IPS DF 6.9 (cell line): ENCODE results near the gene SKA3.
"Not testable (repeated sequence)": the region's sequence is repeated elsewhere in the genome, so short reads cannot be mapped to it uniquely, and the experiment has no call there.

Experiments
- DNase-seq: peaks from one replicate; pipeline ENCODE4 v3.0.0-alpha.2; 2013; ENCODE audit warnings: low read depth, low spot score
- H3K27ac ChIP-seq: one replicate; pipeline ENCODE4 v1.5.1; 2013; ENCODE audit warnings: low read length, control low read depth
- H3K27me3 ChIP-seq: 2 replicates; pipeline ENCODE4 v1.6.1; 2013; ENCODE audit warnings: mild to moderate bottlenecking, low read length; ENCODE audit not compliant: control insufficient read depth, insufficient read depth
- H3K36me3 ChIP-seq: 2 replicates; pipeline ENCODE4 v1.6.1; 2013; ENCODE audit warnings: low read length; ENCODE audit not compliant: control insufficient read depth, insufficient read depth
- H3K4me1 ChIP-seq: 2 replicates; pipeline ENCODE4 v1.6.1; 2013; ENCODE audit warnings: low read length; ENCODE audit not compliant: control insufficient read depth, insufficient read depth
- H3K4me3 ChIP-seq: 2 replicates; pipeline ENCODE4 v1.5.1; 2013; ENCODE audit warnings: mild to moderate bottlenecking, low read length
- H3K9me3 ChIP-seq: 2 replicates; pipeline ENCODE4 v1.6.1; 2013; ENCODE audit warnings: low read length, inconsistent platforms; ENCODE audit not compliant: control insufficient read depth, insufficient read depth
- WGBS: extraction: QIAGEN DNeasy Blood & Tissue Kit; methylation state at CpG from one replicate; pipeline ENCODE4 v1.1.7; 2013; ENCODE audit warnings: mixed read lengths, missing lambda C conversion rate; ENCODE audit not compliant: insufficient read length, insufficient coverage; 5-methylcytosine and 5-hydroxymethylcytosine counted together

The SKA3 gene

GRCh38 chr13:21138561-21138960 lies 37.8 kb downstream of the SKA3 start:
- WGBS: no CpG with 5 or more reads among the region's 1 CpG
- H3K4me3 ChIP-seq: no peak overlapping the region
- no peaks in the 10 kb centered on the region for H3K4me1 ChIP-seq
- no peak for DNase-seq
- no peaks in the 10 kb centered on the region for H3K9me3 ChIP-seq
- H3K27ac ChIP-seq: no peak overlapping the region
- no peaks in the 10 kb centered on the region for H3K27me3 ChIP-seq
- peaks cover 5% of the 10 kb centered on the region; the same call in 1 of the 2 replicates for H3K36me3 ChIP-seq

- H3K27ac ChIP-seq: no peak overlapping the region
- no peak overlapping the region for H3K4me3 ChIP-seq
- no peaks in the 10 kb centered on the region for H3K4me1 ChIP-seq
- no peaks in the 10 kb centered on the region for H3K27me3 ChIP-seq
- H3K36me3 ChIP-seq: peaks cover 1% of the 10 kb centered on the region; the same call in 1 of the 2 replicates
- DNase-seq: no peak
- no CpG with 5 or more reads among the region's 5 CpGs for WGBS
- H3K9me3 ChIP-seq: no peaks in the 10 kb centered on the region
Observed at GRCh38 chr13:21137696-21138095, 38.7 kb downstream of the SKA3 start.

GRCh38 chr13:21135833-21136232 lies 40.5 kb downstream of the SKA3 start:
- DNase-seq, H3K36me3 ChIP-seq, H3K9me3 ChIP-seq, H3K4me1 ChIP-seq, H3K27me3 ChIP-seq, H3K27ac ChIP-seq, H3K4me3 ChIP-seq: not testable (repeated sequence)
- WGBS: no CpG with 5 or more reads among the region's 6 CpGs

- no CpG with 5 or more reads among the region's 5 CpGs for WGBS
- Histone ChIP-seq H3K27ac (no peak overlapping the region), H3K36me3 (no peaks in the 10 kb centered on the region), H3K4me3 (no peak overlapping the region), H3K27me3 (no peaks in the 10 kb centered on the region), H3K4me1 (no peaks in the 10 kb centered on the region), H3K9me3 (no peaks in the 10 kb centered on the region)
- no peak for DNase-seq
Observed at GRCh38 chr13:21134475-21134874, 41.9 kb downstream of the SKA3 start.

- WGBS: no CpG with 5 or more reads among the region's 3 CpGs
- H3K4me3 ChIP-seq: no peak overlapping the region
- H3K36me3 ChIP-seq: no peaks in the 10 kb centered on the region
- no peak overlapping the region for H3K27ac ChIP-seq
- H3K27me3 ChIP-seq: no peaks in the 10 kb centered on the region
- no peaks in the 10 kb centered on the region for H3K9me3 ChIP-seq
- no peak for DNase-seq
- H3K4me1 ChIP-seq: no peaks in the 10 kb centered on the region
Observed at GRCh38 chr13:21133077-21133476, 43.3 kb downstream of the SKA3 start.

GRCh38 chr13:21130116-21130515 lies 46.2 kb downstream of the SKA3 start:
- no peaks in the 10 kb centered on the region for H3K27me3 ChIP-seq
- H3K27ac ChIP-seq: no peak overlapping the region
- no peaks in the 10 kb centered on the region for H3K9me3 ChIP-seq
- no peak overlapping the region for H3K4me3 ChIP-seq
- H3K4me1 ChIP-seq: no peaks in the 10 kb centered on the region
- no CpG with 5 or more reads among the region's 2 CpGs for WGBS
- no peaks in the 10 kb centered on the region for H3K36me3 ChIP-seq
- no peak for DNase-seq

GRCh38 chr13:21124852-21125251 lies 51.5 kb downstream of the SKA3 start:
- Histone ChIP-seq H3K4me3 (no peak overlapping the region), H3K27me3 (no peaks in the 10 kb centered on the region), H3K4me1 (peaks cover 3% of the 10 kb centered on the region; the same call in 1 of the 2 replicates), H3K9me3 (no peaks in the 10 kb centered on the region), H3K27ac (no peak overlapping the region), H3K36me3 (no peaks in the 10 kb centered on the region)
- DNase-seq: no peak
- WGBS: no CpG with 5 or more reads among the region's 7 CpGs

- DNase-seq: peak; percentile 64
- peaks cover 3% of the 10 kb centered on the region; the same call in 1 of the 2 replicates for H3K4me1 ChIP-seq
- no peaks in the 10 kb centered on the region for H3K9me3 ChIP-seq
- no peak overlapping the region for H3K4me3 ChIP-seq
- no peaks in the 10 kb centered on the region for H3K36me3 ChIP-seq
- H3K27ac ChIP-seq: no peak overlapping the region
- H3K27me3 ChIP-seq: no peaks in the 10 kb centered on the region
- no CpG with 5 or more reads among the region's 8 CpGs for WGBS
Observed at GRCh38 chr13:21123956-21124355, 52.4 kb downstream of the SKA3 start.

GRCh38 chr13:21121616-21122015 lies 54.7 kb downstream of the SKA3 start:
- peaks cover 3% of the 10 kb centered on the region; the same call in 1 of the 2 replicates for H3K4me1 ChIP-seq
- H3K27me3 ChIP-seq: no peaks in the 10 kb centered on the region
- no peaks in the 10 kb centered on the region for H3K9me3 ChIP-seq
- H3K4me3 ChIP-seq: no peak overlapping the region
- DNase-seq: no peak
- H3K27ac ChIP-seq: no peak overlapping the region
- WGBS: no CpG with 5 or more reads among the region's 9 CpGs
- H3K36me3 ChIP-seq: no peaks in the 10 kb centered on the region

GRCh38 chr13:21120191-21120590 lies 56.2 kb downstream of the SKA3 start:
- Histone ChIP-seq H3K4me1 (peaks cover 3% of the 10 kb centered on the region; the same call in 1 of the 2 replicates), H3K9me3 (no peaks in the 10 kb centered on the region), H3K4me3 (no peak overlapping the region), H3K36me3 (no peaks in the 10 kb centered on the region), H3K27me3 (no peaks in the 10 kb centered on the region), H3K27ac (no peak overlapping the region)
- no peak for DNase-seq
- WGBS: no CpG with 5 or more reads among the region's 6 CpGs

GRCh38 chr13:21119526-21119925 lies 56.8 kb downstream of the SKA3 start:
- H3K27ac ChIP-seq: no peak overlapping the region
- WGBS: no CpG with 5 or more reads among the region's 2 CpGs
- no peaks in the 10 kb centered on the region for H3K36me3 ChIP-seq
- no peak overlapping the region for H3K4me3 ChIP-seq
- H3K4me1 ChIP-seq: no peaks in the 10 kb centered on the region
- H3K27me3 ChIP-seq: no peaks in the 10 kb centered on the region
- H3K9me3 ChIP-seq: no peaks in the 10 kb centered on the region
- DNase-seq: no peak
